Prostate gland (tissue), 2 donors: ENCODE data around the gene HOXA3.
A peak's percentile ranks its signal among the peaks of the same experiment; 100 is the strongest.

Source experiments
- POLR2A ChIP-seq: fragments of 450-650 bp; IDR thresholded peaks from one replicate; pipeline ENCODE4 v1.6.1; 2016; ENCODE audit warnings: antibody characterized with exemption, mild to moderate bottlenecking
- TF ChIP-seq, protein P1 (sequence below), 4 experiments: fragments of 200-600 bp in 2 of 4; fragments of 450-650 bp in 2 of 4; sonication (generic) in 2 of 4; IDR thresholded peaks; 1 replicate in 3 of 4; 2 replicates in 1 of 4; pipeline ENCODE4 v1.5.1; 2016 to 2019; ENCODE audit warnings: antibody characterized with exemption in 4 of 4, mild to moderate bottlenecking in 2 of 4, moderate library complexity in 2 of 4

DNA sequence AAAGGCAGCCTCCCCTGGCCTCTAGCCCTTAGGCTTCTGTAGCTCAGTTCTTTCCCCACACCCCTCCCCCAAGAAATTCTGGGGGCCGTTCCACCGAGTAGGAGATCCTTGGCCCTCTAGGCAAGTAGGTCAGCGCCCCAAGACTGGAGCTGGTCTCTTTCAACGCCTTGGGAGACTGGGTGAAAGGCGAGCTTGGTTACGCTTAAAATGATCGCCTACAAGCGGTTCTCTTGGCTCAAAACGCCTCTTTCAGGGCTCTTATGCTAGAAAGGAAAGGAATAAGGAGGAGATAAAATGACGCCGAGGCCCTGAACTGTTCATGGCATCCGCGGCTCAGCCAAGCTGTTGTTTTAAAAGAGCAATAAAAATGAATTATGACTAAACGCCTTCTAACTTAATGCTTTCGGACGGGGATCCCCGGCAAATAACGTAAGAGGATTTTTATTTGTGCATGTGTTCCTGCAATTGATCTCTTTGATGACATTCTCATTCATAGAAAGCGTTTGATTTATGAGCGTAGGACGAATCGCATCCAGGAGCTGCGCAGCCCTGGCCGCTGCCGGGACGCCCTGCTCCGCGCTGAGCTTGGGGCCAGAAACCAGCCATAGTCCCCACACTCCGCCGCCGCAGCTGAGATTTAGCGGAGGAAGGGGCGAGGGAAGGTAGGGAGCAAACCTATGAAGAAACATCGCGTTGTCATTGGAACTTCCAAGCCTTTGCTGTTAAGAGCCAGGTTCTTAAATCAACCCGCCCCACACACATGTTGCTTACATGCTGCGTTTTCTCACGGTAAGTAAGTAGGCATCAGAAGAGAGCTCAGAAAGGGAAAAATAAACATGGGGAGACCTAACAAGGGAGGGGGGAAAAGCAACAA is 53.6 kb downstream of the HOXA3 start:
- TF ChIP-seq POLR2A, result peak; percentile 14
- TF ChIP-seq, protein P1, sequence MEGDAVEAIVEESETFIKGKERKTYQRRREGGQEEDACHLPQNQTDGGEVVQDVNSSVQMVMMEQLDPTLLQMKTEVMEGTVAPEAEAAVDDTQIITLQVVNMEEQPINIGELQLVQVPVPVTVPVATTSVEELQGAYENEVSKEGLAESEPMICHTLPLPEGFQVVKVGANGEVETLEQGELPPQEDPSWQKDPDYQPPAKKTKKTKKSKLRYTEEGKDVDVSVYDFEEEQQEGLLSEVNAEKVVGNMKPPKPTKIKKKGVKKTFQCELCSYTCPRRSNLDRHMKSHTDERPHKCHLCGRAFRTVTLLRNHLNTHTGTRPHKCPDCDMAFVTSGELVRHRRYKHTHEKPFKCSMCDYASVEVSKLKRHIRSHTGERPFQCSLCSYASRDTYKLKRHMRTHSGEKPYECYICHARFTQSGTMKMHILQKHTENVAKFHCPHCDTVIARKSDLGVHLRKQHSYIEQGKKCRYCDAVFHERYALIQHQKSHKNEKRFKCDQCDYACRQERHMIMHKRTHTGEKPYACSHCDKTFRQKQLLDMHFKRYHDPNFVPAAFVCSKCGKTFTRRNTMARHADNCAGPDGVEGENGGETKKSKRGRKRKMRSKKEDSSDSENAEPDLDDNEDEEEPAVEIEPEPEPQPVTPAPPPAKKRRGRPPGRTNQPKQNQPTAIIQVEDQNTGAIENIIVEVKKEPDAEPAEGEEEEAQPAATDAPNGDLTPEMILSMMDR (IDR thresholded peaks at IDR 0.05), result no peak
